ENCODE data around the gene ANXA3. TPM values are rescaled to one million over a fixed set of nuclear protein-coding genes. Genes with fewer than 3 reads are reported as not detected.

ANXA3 gene
- total RNA-seq, 1 donor from 2014 or later = 23.8 TPM

GRCh38 chr4:78609580-78609979 lies 58.0 kb downstream of the ANXA3 start:
- no peak for DNase-seq (ENCODE audit: low read depth in 2 of 2)

DNA sequence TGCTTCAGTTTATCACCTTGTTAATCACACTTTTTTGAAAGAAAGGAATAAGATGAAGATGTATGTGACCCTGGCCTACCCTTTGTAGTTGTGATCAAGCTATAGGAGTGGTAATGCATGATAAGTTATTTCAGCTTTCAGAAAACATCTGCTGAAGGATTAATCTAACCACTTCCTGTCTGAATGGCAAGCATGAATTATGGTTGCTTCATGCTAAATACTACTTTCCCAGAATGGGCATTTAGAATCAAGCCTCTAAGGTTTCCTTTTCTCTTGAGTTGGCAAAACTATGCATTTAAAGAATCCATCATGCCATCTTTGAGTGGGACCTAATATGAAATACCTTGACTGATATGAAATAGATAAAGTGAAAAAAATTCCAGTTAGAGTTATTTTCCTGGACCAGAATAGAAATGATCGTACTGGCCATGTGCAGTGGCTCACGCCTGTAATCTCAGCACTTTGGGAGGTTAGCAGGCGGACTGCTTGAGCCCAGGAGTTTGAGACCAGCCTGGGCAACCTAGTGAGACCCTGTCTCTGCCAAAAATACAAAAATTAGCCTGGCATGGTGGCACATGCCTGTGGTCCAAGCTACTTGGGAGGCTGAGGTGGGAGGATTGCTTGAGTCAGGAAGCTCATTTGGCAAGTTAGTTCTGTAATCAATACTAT lies 59.1 kb downstream of the ANXA3 start:
- DNase-seq (ENCODE audit: low read depth in 2 of 2) = peak in 1 of 2 donors; percentile 53

DNA sequence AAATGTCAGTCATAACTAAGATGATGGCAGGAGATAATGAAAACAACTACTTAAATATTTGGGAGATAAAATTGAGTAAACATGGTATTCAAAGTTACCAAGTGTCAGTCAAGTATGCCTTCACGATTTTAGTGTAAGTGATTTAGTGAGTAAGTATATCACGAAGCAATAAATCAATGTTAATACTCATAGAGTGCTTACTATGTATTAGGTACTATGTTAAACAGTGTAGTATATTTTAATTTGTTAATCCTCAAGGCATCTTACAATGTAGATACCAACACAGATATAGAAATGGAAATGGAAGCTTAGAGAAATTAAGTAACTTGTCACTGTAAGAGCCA lies 59.6 kb downstream of the ANXA3 start:
- DNase-seq (ENCODE audit: low read depth in 2 of 2) = no peak

DNA sequence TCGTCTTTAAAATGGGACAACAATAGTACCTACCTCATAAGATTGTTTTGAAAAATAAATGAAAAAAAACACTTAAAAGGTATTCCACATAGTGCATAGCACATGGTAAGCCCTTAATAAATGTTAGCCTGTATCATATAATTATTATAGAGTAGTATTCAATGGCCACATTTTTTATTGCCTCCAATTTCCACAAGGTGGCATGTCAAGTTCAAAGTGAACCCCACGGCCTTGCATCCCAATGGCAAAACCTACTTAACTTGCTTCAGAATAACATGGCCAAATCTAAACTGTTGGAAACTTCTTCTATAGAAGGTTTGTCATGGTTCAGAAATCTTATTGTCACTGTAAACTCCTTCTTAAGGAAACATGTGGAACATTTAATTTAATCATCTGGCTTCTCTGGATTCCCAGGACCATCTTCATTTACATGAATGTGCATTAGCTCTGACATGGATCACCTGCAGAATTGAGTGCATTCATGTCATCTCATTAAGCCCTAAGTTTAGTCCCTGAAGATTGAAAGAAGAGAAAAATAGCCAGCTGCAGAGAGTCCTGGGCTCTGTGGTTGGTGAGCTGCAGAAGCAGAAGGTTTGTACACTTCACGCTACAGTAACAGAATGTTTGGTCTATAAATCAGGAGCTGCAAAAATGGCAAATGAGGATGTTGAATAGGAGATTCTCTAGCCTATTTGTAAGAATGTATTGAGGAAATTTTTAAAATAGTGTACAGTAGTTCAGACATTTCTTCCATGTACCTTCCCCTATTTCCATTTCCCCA lies 61.0 kb downstream of the ANXA3 start:
- peak; percentile 65 to 83 for DNase-seq (ENCODE audit: low read depth in 2 of 2)

GRCh38 chr4:78613522-78614321 lies 62.2 kb downstream of the ANXA3 start:
- no peak for DNase-seq (ENCODE audit: low read depth in 2 of 2)

DNA sequence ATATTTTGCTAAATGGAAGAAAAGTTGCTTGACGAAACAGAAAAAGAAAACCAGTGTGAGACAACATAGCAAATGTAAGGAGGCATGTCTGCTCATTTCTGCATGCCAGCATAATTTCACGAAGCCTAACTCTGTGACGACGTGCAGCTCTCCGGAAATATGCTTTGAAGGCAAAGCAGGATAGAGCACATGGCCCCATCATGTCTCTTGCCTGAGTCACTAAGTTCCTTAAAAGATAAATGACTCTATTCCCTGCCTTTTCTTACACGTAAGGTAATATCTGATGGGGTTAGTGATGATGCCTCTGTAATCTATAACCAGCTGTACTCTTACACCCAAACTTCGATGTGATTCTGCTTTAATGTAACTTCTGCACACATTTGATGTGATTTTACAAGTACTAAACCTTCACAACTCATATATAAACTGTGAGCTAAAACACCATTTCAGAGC lies 64.5 kb downstream of the ANXA3 start:
- peak in 1 of 2 donors; percentile 57 for DNase-seq (ENCODE audit: low read depth in 2 of 2)

GRCh38 chr4:78618436-78618835 lies 66.9 kb downstream of the ANXA3 start:
- no peak for DNase-seq (ENCODE audit: low read depth in 2 of 2)

DNA sequence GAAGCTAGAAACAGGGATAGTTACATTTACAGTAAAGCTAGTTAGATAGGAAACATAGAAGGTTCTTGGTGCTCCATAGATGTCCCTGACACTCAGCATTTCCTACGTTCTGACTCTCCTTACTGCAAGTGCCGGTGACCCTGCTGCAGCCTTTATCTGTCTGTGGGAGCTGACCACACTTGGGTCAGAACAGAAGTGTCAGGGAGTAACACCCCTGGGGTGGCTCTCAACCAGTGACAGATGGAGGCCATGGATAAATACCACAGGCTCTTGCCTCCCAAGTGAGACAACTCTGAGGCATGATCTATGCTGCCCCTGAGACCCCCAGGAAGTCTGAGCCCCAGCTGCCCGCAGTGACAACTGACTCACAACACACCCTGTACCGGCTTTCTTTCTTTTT lies 69.8 kb downstream of the ANXA3 start:
- no peak for DNase-seq (ENCODE audit: low read depth in 2 of 2)

- DNase-seq (ENCODE audit: low read depth in 2 of 2) = peak in 1 of 2 donors; percentile 66
Measured at GRCh38 chr4:78622253-78622979, 70.8 kb downstream of the ANXA3 start.

GRCh38 chr4:78624048-78624447 lies 72.5 kb downstream of the ANXA3 start:
- DNase-seq (ENCODE audit: low read depth in 2 of 2) = no peak

- no peak for DNase-seq (ENCODE audit: low read depth in 2 of 2)
Measured at GRCh38 chr4:78625073-78625472, 73.5 kb downstream of the ANXA3 start.

DNA sequence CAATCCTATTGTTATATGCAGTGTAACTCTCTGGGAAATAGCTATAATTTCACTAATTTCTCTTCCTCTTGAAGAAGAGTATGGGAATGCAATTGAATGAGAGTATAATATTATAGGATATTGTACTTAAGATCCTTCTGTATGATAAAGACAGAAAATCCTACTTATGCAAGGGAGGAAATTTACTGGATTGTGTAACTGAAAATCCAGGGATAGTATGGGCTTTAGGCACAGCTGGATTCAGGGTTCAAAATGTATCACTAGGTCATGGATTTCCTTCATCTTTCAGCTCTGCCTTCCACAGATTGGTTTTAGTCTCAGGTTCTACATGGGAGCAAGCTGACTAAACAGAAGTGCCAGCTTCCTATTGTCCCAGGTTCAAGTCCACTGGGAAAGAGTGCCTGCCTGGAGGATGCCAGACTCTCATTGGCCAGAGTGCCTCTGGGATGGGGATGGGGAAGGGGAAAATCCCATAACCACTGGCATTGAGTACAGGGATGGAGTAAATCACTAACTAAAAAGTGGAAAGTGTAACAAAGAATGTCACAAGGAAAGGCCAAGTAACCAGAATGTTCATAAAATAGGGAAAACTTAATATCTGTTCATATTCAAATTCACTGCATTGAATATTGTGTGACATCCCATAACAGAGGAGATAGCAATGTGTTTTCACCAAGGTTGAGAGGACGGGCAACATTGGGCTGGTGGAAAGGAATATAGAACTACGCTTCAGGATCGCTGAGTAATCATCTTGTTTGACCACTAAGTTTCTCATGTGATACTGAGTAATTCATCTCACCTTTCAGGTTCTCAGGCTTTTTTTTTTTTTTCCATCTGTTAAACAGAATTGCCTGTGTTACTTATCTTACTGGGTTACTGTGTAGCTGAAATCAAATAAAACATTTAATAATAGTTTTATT lies 75.7 kb downstream of the ANXA3 start:
- DNase-seq (ENCODE audit: low read depth in 2 of 2) = no peak

- DNase-seq (ENCODE audit: low read depth in 2 of 2) = no peak
Measured at GRCh38 chr4:78627966-78628678, 76.6 kb downstream of the ANXA3 start.

DNA sequence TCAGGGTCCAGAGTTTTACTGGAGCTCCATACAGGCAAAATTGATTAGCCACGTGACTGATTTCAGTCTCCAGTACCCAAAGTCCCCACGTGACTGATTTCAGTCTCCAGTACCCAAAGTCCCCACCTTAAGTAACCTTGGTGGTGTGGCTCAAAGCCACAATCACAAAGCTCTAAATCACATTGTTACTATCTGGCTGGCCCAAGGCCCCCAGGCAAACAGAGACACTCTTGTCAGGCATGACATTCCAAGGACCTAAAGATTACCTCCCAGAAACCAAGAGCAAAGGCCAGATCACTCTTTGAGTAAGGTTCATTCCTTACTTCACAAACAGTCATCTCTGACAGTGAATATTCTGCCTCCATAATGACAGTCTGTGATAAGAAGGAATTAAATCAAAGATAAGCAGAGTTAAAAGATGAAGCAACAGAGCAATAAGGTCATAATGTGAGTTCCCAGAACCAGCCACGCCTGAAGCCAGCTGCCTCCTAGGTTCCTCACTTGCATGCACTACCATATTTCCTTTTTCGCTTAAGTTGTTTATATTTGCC lies 78.5 kb downstream of the ANXA3 start:
- no peak for DNase-seq (ENCODE audit: low read depth in 2 of 2)

DNA sequence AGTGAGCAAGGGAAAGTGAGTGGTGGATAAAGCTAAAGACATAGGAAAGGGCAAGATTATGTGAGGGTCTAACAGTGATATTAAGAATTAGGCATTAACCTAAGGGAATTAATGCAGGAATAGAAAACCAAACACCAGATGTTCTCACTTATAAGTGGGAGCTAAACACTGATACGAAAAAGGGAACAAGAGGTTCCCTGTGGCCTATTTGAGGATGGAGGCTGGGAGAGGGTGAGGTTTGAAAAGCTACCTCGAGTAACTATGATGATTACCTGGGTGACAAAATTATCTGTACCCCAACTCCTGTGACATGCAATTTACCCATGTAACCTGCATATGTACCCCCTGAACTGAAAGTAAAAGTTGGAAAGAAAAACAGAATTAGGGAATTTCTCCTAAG lies 79.0 kb downstream of the ANXA3 start:
- no peak for DNase-seq (ENCODE audit: low read depth in 2 of 2)

- no peak for DNase-seq (ENCODE audit: low read depth in 2 of 2)
Measured at GRCh38 chr4:78634011-78634664, 82.6 kb downstream of the ANXA3 start.

DNA sequence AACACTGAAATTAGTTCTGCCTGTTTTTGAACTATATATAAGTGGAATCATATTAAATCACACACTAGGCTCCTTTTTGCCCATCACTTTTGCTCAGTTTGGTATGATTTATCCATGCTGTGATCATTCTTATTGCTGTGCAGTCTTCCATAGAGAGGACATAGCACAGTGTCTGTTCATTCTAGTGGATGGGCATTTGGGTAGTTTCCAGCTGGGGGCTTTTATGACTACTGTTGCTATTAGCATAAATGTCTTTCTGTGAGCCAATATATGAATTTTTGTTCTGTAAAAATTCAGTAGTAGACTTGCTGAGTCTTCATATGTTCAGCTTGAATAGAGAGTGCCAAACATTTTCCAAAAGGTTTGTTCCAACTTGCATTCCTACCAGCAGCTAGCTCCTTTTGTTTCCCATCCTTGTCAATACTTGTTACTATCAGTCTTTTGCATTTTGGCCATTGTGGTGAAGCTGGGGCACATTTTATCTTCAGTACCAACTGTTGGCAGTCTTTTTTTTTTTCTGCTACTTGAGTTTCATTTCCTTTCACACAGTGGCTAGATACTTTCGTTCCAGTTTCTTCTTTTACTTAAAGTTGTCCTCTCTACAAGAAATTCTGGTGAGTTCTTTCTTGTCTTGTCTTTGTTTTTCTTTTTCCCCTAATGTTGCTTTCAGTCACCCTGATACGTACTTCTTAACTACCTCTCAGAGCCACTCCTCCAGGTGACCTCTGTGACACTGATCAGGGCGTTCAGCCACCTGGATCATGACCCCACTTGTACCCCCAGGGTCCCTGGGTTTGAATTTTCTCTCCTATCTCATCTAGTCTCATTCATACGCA lies 87.0 kb downstream of the ANXA3 start:
- DNase-seq (ENCODE audit: low read depth in 2 of 2) = no peak

- DNase-seq (ENCODE audit: low read depth in 2 of 2) = no peak
Measured at GRCh38 chr4:78640714-78641113, 89.1 kb downstream of the ANXA3 start.
